Heart right ventricle (tissue), 16 donors: ENCODE measurements around the gene MRPL51. TPM values are rescaled to one million over a fixed set of nuclear protein-coding genes. Genes with fewer than 3 reads are reported as not detected.
"Not testable (repeated sequence)": the region's sequence is repeated elsewhere in the genome, so short reads cannot be mapped to it uniquely, and the experiment has no call there.

Source experiments
- ATAC-seq, 8 donors: fragments of 200-7000 bp; cut with Tn5 transposase; one replicate each; pipeline ENCODE4 v1.9.1; 2020; ENCODE audit warnings: mild to moderate bottlenecking in 8 of 8, moderate library complexity in 8 of 8, moderate number of reproducible peaks in 1 of 8
- DNase-seq, 2 donors: peaks; one replicate each; pipeline ENCODE4 v3.0.0-alpha.2; 2020
- H3K27ac ChIP-seq, 10 donors: fragments of 200-600 bp; sonication (generic) in 2 of 10; one replicate each; pipeline versions ENCODE4 v1.5.0 to v1.8.0; 2020 to 2022; ENCODE audit warnings: mild to moderate bottlenecking in 3 of 10
- H3K27me3 ChIP-seq, 7 donors: fragments of 200-600 bp; one replicate each; pipeline ENCODE4 v1.8.0; 2021 to 2022; ENCODE audit warnings: mild to moderate bottlenecking in 2 of 7
- H3K36me3 ChIP-seq, 9 donors: fragments of 200-600 bp; sonication (generic) in 1 of 9; one replicate each; pipeline versions ENCODE4 v1.5.0 to v1.8.0; 2020 to 2022; ENCODE audit warnings: mild to moderate bottlenecking in 2 of 9
- H3K4me1 ChIP-seq, 9 donors: fragments of 200-600 bp; sonication (generic) in 1 of 9; one replicate each; pipeline versions ENCODE4 v1.5.0 to v1.8.0; 2020 to 2022; ENCODE audit warnings: mild to moderate bottlenecking in 4 of 9
- H3K4me3 ChIP-seq, 10 donors: fragments of 200-600 bp; sonication (generic) in 2 of 10; one replicate each; pipeline versions ENCODE4 v1.5.0 to v1.8.0; 2020 to 2022; ENCODE audit warnings: mild to moderate bottlenecking in 7 of 10, moderate library complexity in 2 of 10
- H3K9me3 ChIP-seq, 11 donors: fragments of 200-600 bp in 10 of 11; sonication (generic) in 2 of 11; one replicate each; pipeline versions ENCODE4 v1.5.0 to v1.8.0; 2013 to 2022; ENCODE audit warnings: mild to moderate bottlenecking in 2 of 11, control low read depth in 1 of 11, moderate library complexity in 1 of 11
- CTCF ChIP-seq, 9 donors: fragments of 200-600 bp; sonication (generic) in 2 of 9; IDR thresholded peaks; one replicate each; pipeline versions ENCODE4 v1.5.0 to v1.8.0; 2021 to 2022; ENCODE audit warnings: antibody characterized with exemption in 9 of 9, mild to moderate bottlenecking in 5 of 9, moderate library complexity in 1 of 9
- WGBS, 2 donors: extraction: QIAGEN DNeasy Blood & Tissue Kit; methylation state at CpG; one replicate each; pipeline ENCODE4 v1.1.7; 2013; ENCODE audit warnings: inconsistent platforms in 1 of 2; 5-methylcytosine and 5-hydroxymethylcytosine counted together
- intact Hi-C, 10 donors: fragments of 100-400 bp; cut with DNase I; formaldehyde crosslinking; loops; one replicate each; pipeline versions ENCODE4 v1.11.1 to v1.14.2; 2022
- polyA plus RNA-seq, 2 donors: library from polyadenylated mRNA; stranded (reverse); fragments of 200-250 nt; gene quantifications; one replicate each; pipeline ENCODE4 v1.2.3, GENCODE V29; 2013
- total RNA-seq, 10 donors: library from RNA; stranded (reverse); fragmentation: NEBNext Ultra II Directional in 3 of 10; extraction: Animal tissue kit (Norgen Biotek cat#: 25700) in 3 of 10; gene quantifications; one replicate each; pipeline versions ENCODE4 v1.2.1 to v1.2.4, GENCODE V29; 2021 to 2023
- donor health status: Arrhythmogenic right ventricular cardiomyopathy.
- donor health status: ischemic (EF 13 %, LVEDD 7.1; RV severe dilation, severe dysfunction).
- donor health status: healthy with polysubstance abuse.
- donor health status: DM: no; HTN: yes; CAD: no.
- donor health status: DM: no; HTN: no; CAD: no.
- donor health status: ischemic (EF 25% LVEDD 6.9; RV normal size, moderate dysfunction).
- donor health status: ischemic (EF 25% LVEDD 5.7; RV mildly dilated, moderate dysfunction).
- donor health status: healthy.
- donor health status: DM: yes; HTN: yes; CAD: no.
- donor health status: Ischemic cardiomyopathy.
- donor health status: ischemic (EF 35%, LVEDD 5.7; RV mildly dilated, moderate dysfunction).
- donor health status: nonischemic (EF 11% LVEDD 7.7; RV severe dilation, severe dysfunction).
- donor health status: DM: yes; HTN: yes; CAD: no.
- donor health status: PGD.
- donor health status: ischemic (EF 29% LVEDD 5.4; RV normal size, mild dysfunction).
- donor health status: nonischemic (EF 23%, LVEDD 6.1; RV moderate dilation, normal function).

Gene MRPL51
- total and polyA plus RNA-seq, 12 donors, result 123 to 300 (median 250) TPM

- DNase-seq, result no peak
- H3K4me1 ChIP-seq, result peaks cover 0 to 6% (median under 1%) of the 10 kb centered on the region in 9 donors
- intact Hi-C loops, result loop anchor here in 1 of 10 donors (10.0 kb wide), 1 partner anchor 58 kb away; the partner anchor contains the start of gene GAPDH
- H3K27me3 ChIP-seq, result no peaks in the 10 kb centered on the region
- no peaks in the 10 kb centered on the region for H3K9me3 ChIP-seq
- H3K36me3 ChIP-seq, result no peaks in the 10 kb centered on the region
- no peak overlapping the region for H3K4me3 ChIP-seq
- ATAC-seq, result peak in 1 of 8 donors; percentile 24
- WGBS, 2 donors, result 71 to 72% methylated on average over 3 of the region's 3 CpGs
- no peak for TF ChIP-seq CTCF (IDR thresholded peaks at IDR 0.05)
- H3K27ac ChIP-seq, result no peak overlapping the region
Observed at GRCh38 chr12:6476489-6476888, 16.6 kb downstream of the MRPL51 start.

GRCh38 chr12:6475233-6475975, 17.7 kb downstream of the MRPL51 start:
- not testable (repeated sequence) for H3K9me3 ChIP-seq, DNase-seq, H3K27me3 ChIP-seq, ATAC-seq, H3K4me3 ChIP-seq, H3K36me3 ChIP-seq, H3K27ac ChIP-seq
- intact Hi-C loops, result loop anchor here in 1 of 10 donors (10.0 kb wide), 1 partner anchor 59 kb away; the partner anchor contains the start of gene GAPDH
- H3K4me1 ChIP-seq, result peaks cover 0 to 10% (median 5%) of the 10 kb centered on the region in 9 donors
- 92 to 93% methylated on average over 37 to 42 of the region's 48 CpGs for WGBS, 2 donors

GRCh38 chr12:6472491-6472890, 20.6 kb downstream of the MRPL51 start:
- intact Hi-C loops, result loop anchor here in 4 of 10 donors (5.0 to 10.0 kb wide), 2 partner anchors 60 to 62 kb away; partner anchors contain the start of gene GAPDH (in 4 of the 4)
- no peak for ATAC-seq
- WGBS, 2 donors, result 89 to 90% methylated on average over 11 of the region's 11 CpGs

GRCh38 chr12:6471989-6472360, 21.1 kb downstream of the MRPL51 start:
- no peaks in the 10 kb centered on the region for H3K36me3 ChIP-seq
- peaks cover 4 to 36% (median 21%) of the 10 kb centered on the region in 9 donors for H3K4me1 ChIP-seq
- intact Hi-C loops, result loop anchor here in 5 of 10 donors (2.0 to 10.0 kb wide), 3 partner anchors 60 to 63 kb away; partner anchors contain the start of gene GAPDH (in 5 of the 5)
- no peak for DNase-seq
- WGBS, 2 donors, result 87 to 91% methylated on average over 1 of the region's 1 CpG
- H3K4me3 ChIP-seq, result no peak overlapping the region
- ATAC-seq, result no peak
- TF ChIP-seq CTCF (IDR thresholded peaks at IDR 0.05), result no peak
- H3K27me3 ChIP-seq, result no peaks in the 10 kb centered on the region
- H3K27ac ChIP-seq, result no peak overlapping the region
- no peaks in the 10 kb centered on the region for H3K9me3 ChIP-seq

More at GRCh38 chr12:6472491-6472890, 20.6 kb downstream of the MRPL51 start:
- Histone ChIP-seq H3K27me3 (no peaks in the 10 kb centered on the region), H3K9me3 (no peaks in the 10 kb centered on the region), H3K4me1 (peaks cover 4 to 36% (median 21%) of the 10 kb centered on the region in 9 donors), H3K36me3 (no peaks in the 10 kb centered on the region), H3K4me3 (no peak overlapping the region), H3K27ac (no peak overlapping the region)
- no peak for TF ChIP-seq CTCF (IDR thresholded peaks at IDR 0.05)
- DNase-seq, result no peak
